Hepatic stellate cell (primary cell): Measurements from ENCODE around the gene KIRREL3.
"Not testable (repeated sequence)": the region's sequence is repeated elsewhere in the genome, so short reads cannot be mapped to it uniquely, and the experiment has no call there.

Experiments used
- DNase-seq: peaks from one replicate; pipeline ENCODE4 v3.0.0; 2011; ENCODE audit warnings: low spot score

The KIRREL3 gene

GRCh38 chr11:126403022-126403581 is 597.5 kb downstream of the KIRREL3 start:
- DNase-seq: no peak

DNA sequence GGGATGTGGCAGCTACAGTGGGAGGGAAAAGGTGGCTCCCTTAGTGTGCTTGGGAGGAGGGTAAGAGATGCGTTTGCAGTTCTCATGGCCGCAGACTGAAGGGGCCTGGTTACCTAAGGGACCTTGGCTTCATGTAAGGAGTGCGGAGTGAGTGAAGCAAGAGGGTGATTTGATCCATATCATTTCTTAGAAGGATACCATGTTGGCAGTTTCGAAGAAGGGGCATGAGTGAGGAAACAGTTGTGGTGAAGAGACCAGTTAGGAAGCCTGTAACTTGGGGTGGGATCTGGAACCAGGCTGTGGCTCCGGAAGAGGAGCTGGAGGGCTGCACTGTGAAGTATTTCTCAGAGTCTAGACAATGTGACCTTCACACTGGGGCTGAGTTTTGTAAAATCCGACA is 600.1 kb downstream of the KIRREL3 start:
- no peak for DNase-seq

- no peak for DNase-seq
Measured at GRCh38 chr11:126400019-126400418, 600.6 kb downstream of the KIRREL3 start.

DNA sequence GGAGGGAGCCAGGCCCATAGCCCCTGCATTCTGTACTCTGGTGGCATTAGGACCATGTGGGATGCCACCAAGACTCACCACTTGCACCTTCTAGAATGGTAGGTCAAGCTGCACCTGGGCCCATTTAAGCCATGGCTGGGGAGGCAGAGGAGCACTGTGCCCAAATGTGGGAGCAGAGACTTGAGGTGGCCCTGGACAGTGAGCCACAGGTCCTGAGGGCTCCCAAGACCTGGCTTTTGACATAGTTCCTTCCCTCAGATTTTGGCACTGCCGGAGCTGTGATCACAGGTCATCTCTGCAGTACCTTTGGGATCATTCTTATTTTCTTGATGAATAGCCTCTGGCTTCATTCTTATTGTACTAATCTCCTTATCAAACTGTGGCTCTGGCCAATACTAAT is 601.8 kb downstream of the KIRREL3 start:
- DNase-seq: no peak

DNA sequence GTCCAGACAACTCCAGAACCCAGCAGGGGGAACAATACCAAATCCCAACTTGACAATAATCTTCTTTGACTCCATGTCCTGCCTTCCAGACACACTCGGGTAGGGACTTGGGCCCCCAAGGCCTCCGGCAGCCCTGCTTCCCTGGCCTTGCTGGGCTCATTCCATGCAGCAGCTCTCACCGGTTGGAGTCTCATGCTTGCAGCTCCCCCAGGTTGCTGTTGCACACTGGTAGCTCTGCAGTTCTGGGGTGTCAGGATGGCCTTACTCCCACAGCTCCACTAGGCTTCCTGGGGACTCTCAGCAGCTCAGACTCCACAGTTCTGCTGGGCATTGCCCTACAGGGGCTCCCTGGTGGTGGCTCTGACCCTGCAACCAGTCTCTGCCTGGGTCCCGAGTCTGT is 602.3 kb downstream of the KIRREL3 start:
- DNase-seq: no peak

GRCh38 chr11:126396965-126397364 is 603.6 kb downstream of the KIRREL3 start:
- DNase-seq: no peak

GRCh38 chr11:126396266-126396665 is 604.3 kb downstream of the KIRREL3 start:
- not testable (repeated sequence) for DNase-seq

DNA sequence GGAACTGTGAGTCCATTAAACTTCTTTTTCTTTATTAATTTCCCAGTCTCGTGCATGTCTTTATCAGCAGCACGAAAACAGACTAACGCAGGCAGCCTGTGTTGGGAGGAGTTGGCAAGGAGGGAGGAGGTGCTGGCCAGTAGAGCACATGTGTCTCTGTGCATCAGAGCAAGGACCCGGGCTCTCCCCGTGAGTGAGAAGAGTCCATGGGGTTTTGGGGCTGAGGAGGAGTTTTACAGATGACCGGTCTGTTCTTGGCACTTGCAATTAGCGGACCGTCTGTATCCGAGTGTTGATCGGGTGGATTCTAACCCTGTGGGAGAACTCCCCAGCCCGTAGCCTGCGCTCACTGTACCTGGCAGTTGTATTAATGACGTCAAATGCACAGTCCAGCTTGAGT is 604.8 kb downstream of the KIRREL3 start:
- DNase-seq: not testable (repeated sequence)

DNA sequence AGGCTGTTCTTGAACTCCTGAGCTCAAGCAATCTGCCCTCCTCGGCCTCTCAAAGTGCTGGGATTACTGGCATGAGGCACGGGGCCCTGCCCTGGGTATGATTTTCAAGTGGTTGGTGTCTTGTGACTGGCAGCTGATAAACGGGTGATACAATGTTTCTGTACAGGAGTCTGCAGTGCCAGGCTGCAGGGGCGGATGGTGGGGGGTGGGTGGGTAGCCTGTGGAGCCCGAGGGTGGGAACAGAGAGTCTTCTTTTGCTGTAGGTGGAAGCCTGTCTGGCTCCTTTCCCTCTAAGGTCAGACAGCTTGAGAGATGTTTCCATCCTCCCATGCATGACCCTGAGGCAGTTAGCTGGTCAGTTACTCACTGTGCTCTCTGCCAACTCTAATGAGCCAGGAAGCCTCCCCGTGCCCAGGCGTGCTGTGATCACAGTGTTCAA is 605.9 kb downstream of the KIRREL3 start:
- not testable (repeated sequence) for DNase-seq

GRCh38 chr11:126394036-126394435 is 606.5 kb downstream of the KIRREL3 start:
- DNase-seq: no peak

DNA sequence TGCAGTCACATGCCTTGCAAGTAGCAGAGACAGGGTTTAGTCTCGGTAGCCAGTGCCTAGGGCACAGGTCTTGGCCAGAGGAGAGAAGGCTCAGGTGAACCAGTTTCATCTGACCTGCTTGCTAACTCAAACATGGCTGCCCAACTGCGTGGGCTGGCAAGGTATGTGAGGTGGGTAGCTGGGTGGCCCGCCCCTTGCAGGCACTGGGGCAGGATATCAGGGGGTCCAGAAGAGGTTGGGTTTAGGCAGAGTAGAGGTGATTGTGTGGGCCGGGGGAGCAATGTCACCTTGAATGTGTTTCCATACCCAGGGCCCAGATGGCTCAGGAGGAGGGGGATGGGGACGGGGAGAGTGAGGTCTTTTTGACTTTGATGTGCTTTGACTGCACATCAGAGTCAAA is 607.4 kb downstream of the KIRREL3 start:
- DNase-seq: no peak

- no peak for DNase-seq
Measured at GRCh38 chr11:126392633-126393013, 607.9 kb downstream of the KIRREL3 start.

DNA sequence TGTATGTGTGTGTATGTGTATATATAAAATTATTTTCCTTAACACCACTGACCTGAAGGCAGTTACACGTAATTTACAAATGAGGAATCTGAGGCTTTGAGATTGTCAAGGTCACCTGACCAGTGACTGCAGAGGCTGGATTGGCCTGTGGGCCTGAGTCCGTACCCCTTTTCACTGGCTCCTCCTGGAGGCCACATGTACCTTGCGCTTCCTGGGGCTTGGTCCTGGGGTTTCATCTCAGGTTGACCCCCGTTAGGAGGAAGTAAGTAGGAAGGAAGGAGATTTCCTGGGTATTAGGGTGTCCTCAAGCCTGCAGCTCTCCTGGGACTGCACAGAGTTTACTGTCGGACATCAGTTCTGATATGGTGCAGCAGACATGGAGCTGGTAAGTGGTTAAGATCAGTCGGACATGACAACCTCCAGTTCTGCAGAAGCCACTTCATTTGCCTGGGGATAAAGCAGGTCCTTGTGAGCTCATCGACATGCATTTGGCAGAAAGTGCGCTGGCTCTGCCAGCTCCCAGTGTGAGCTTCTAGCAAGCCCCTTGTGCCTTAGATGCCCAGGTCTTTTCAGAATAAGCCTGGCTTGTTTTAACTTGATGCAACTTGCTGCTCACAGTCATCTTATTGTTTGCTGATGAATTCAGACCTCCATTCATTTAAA is 608.5 kb downstream of the KIRREL3 start:
- no peak for DNase-seq

DNA sequence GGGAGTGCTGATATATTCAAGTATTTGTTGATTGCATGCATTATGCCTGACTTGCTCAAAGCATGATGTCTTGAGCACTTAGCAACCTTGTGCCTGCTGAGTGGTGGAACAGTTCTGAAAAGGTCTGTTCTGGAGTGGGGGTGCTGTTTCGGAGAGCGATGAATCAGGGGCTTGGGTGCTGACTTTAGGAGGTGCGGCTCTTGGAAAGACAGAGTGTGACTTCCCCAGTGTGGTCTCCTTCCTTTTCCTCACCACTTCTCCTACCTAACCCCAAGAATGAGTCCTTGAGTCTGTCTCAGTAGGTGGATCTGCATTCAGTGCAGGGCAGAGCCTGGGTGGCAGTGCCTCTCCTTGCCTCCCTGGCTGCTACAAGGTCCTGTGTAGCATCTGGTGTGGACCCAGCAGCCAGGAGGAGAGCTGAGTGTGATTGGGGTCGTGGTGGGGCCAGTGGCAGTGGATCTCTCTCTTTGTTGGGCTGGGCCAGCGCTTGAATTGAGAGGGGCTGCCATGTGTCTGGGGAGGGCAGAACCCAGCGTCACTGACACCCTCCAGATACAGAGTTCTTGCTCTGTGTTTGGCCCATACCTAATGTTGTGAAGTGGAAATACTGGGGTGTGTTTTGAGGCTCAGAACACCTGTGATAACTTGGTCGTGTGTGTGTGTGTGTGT is 609.1 kb downstream of the KIRREL3 start:
- no peak for DNase-seq

DNA sequence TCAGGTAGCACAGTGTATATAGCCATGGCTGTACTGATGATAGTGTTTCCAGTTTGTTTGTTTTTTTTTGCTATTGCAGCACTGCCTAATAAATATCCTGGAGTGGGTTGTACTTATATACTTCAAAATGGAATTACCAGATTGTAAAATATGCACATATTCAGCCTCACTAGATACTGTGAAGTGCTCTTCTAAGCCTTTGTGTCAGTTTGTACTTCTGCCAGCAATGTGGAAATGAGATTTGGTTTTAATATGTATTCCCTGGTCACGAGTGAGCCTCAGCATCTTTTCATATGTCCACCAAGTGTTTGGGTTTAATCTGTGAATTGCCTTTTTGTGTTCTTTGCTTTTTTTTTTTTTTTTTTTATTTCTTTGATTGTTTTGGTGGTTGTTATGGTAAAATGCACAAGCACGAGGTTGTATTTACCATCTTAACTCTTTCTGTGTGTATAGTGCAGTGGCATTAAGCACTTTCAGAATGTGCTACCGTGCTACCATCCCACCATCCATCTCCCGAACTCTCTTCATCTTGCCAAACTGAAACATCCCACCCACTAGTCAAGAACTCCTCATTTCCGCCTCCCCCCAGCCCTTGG is 610.2 kb downstream of the KIRREL3 start:
- no peak for DNase-seq

GRCh38 chr11:126387857-126388256 is 612.7 kb downstream of the KIRREL3 start:
- no peak for DNase-seq

DNA sequence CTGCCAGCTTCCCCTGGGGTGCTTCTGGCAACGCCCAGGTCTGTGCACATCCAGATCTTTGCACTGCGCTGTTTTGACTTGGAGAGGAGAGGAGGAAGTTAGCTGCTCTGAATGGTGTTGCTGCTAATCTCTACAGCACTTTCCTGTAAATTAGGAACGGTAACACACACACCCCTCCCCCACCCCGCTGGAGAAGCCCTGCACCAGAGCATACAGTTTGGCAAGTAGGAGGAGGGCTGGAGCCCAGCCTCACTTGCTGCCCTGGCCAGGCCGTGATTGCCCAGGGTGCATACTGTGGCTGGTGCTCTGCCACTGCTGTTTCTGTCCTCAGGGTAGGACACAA is 613.9 kb downstream of the KIRREL3 start:
- not testable (repeated sequence) for DNase-seq

- DNase-seq: no peak
Measured at GRCh38 chr11:126385991-126386728, 614.4 kb downstream of the KIRREL3 start.

- no peak for DNase-seq
Measured at GRCh38 chr11:126384449-126385070, 616.0 kb downstream of the KIRREL3 start.

- DNase-seq: no peak
Measured at GRCh38 chr11:126383339-126384335, 616.9 kb downstream of the KIRREL3 start.

GRCh38 chr11:126382641-126383040 is 617.9 kb downstream of the KIRREL3 start:
- not testable (repeated sequence) for DNase-seq
